Adrenal gland (tissue), 5 donors: ENCODE data around the gene POLR2A.

Source experiments
- POLR2A ChIP-seq, 2 donors: fragments of 450-650 bp; IDR thresholded peaks; one replicate each; pipeline ENCODE4 v1.6.1; 2017; ENCODE audit warnings: antibody characterized with exemption in 2 of 2, mild to moderate bottlenecking in 2 of 2, moderate library complexity in 1 of 2
- TF ChIP-seq, protein P1 (sequence below), 6 experiments: fragments of 450-650 bp in 4 of 6; fragments of 200-600 bp in 2 of 6; sonication (generic) in 1 of 6; IDR thresholded peaks; 1 replicate in 5 of 6; 2 replicates in 1 of 6; pipeline versions ENCODE4 v1.5.1 to v1.8.0; 2016 to 2021; ENCODE audit warnings: antibody characterized with exemption in 6 of 6, mild to moderate bottlenecking in 2 of 6, moderate library complexity in 1 of 6
- donor health status: DM: no; HTN: no; CAD: no.

DNA sequence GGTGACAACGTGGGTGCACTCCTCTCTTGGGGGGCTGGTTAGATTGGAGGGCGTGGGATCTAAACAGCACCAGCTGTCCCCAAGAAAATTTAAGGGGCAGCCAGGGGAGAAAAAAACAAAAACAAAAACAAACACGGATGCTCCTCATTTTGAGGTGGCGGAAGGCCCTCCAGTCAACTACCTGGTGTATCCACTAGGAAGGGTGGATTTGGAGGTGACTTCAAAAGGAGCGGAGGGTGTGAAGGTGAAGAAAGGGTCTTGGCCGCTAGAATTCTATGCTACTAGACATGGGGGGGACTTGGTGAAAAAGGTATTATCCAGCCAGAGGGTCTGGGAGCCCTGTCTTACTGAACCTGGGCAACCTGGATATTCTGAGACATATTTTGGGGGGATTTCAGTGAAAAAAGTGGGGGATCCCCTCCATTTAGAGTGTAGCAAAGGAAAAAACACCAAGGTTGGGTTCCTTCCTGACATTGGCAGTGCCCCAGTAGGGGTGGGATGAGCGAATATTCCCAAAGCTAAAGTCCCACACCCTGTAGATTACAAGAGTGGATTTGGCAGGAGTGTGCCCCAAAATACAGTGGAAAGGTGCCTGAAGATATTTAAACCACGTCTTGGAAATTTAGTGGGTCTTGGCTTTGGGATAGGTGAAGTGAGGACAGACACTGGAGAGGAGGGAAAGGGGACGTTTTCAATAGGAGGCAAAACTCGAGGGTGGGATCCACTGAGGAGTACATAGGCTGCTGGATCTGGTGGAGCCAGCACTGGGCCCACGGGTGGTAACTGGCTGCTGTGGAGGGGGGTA, 45.3 kb upstream of the POLR2A start:
- TF ChIP-seq, protein P1, sequence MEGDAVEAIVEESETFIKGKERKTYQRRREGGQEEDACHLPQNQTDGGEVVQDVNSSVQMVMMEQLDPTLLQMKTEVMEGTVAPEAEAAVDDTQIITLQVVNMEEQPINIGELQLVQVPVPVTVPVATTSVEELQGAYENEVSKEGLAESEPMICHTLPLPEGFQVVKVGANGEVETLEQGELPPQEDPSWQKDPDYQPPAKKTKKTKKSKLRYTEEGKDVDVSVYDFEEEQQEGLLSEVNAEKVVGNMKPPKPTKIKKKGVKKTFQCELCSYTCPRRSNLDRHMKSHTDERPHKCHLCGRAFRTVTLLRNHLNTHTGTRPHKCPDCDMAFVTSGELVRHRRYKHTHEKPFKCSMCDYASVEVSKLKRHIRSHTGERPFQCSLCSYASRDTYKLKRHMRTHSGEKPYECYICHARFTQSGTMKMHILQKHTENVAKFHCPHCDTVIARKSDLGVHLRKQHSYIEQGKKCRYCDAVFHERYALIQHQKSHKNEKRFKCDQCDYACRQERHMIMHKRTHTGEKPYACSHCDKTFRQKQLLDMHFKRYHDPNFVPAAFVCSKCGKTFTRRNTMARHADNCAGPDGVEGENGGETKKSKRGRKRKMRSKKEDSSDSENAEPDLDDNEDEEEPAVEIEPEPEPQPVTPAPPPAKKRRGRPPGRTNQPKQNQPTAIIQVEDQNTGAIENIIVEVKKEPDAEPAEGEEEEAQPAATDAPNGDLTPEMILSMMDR (IDR thresholded peaks at IDR 0.05) = no peak
- no peak for TF ChIP-seq POLR2A (IDR thresholded peaks at IDR 0.05)
